ENCODE data around the gene SEC14L5. TPM values are rescaled to one million over a fixed set of nuclear protein-coding genes. Genes with fewer than 3 reads are reported as not detected.

The SEC14L5 gene
- total RNA-seq, 1 experiment from 2014 or later: 2.3 TPM

DNA sequence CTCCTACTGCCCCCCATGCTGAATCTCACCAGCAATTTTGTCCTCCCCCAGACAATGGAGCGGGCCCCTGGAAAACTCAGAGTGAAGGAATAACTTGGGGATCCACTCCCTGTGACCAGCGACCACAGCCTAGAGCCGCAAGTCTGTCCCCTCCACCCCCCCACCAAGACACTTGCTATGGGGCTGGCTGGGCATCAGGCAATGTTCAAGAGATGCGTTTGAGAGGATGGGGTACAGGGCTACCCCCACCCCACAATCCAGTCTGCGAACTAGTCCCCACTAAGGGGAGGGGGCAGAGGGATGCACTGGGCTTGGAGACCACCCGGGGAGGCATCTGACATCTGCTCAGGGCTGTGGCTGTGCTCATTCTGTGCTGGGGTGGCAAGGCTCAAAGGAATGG is 23.5 kb upstream of the SEC14L5 start:
- H3K9me3 Mint-ChIP-seq: no peaks in the 10 kb centered on the region
- H3K27ac Mint-ChIP-seq: no peak overlapping the region
- ATAC-seq (no peak), DNase-seq (ENCODE audit: low spot score) (no peak)
- H3K4me3 Mint-ChIP-seq: peak overlapping the region; percentile 47
- POLR2A ChIA-PET: no interaction called here
- no peaks in the 10 kb centered on the region for H3K36me3 Mint-ChIP-seq
- TF ChIP-seq ATF1 (CRISPR knock-in tag; IDR thresholded peaks at IDR 0.05) (no peak), HMGA2 (CRISPR knock-in tag; IDR thresholded peaks at IDR 0.05) (no peak), GRHL2 (CRISPR knock-in tag; IDR thresholded peaks at IDR 0.05; ENCODE audit: insufficient replicate concordance, severe bottlenecking) (no peak), KAT7 (CRISPR knock-in tag; IDR thresholded peaks at IDR 0.05; ENCODE audit: borderline replicate concordance) (no peak), NFE2L1 (CRISPR knock-in tag; IDR thresholded peaks at IDR 0.05) (no peak), TEAD1 (CRISPR knock-in tag; IDR thresholded peaks at IDR 0.05) (no peak), TP53 (CRISPR knock-in tag; IDR thresholded peaks at IDR 0.05) (no peak), SMAD3 (CRISPR knock-in tag; IDR thresholded peaks at IDR 0.05; ENCODE audit: borderline replicate concordance) (no peak), ETV6 (CRISPR knock-in tag; IDR thresholded peaks at IDR 0.05) (no peak), NR3C1 (CRISPR knock-in tag; conservative IDR thresholded peaks at IDR 0.05; ENCODE audit: low read depth) (no peak), CBFB (CRISPR knock-in tag; IDR thresholded peaks at IDR 0.05; ENCODE audit: low read depth) (no peak), NFYB (CRISPR knock-in tag; conservative IDR thresholded peaks at IDR 0.05; ENCODE audit: low read depth) (no peak)
- TF ChIP-seq, protein P1, sequence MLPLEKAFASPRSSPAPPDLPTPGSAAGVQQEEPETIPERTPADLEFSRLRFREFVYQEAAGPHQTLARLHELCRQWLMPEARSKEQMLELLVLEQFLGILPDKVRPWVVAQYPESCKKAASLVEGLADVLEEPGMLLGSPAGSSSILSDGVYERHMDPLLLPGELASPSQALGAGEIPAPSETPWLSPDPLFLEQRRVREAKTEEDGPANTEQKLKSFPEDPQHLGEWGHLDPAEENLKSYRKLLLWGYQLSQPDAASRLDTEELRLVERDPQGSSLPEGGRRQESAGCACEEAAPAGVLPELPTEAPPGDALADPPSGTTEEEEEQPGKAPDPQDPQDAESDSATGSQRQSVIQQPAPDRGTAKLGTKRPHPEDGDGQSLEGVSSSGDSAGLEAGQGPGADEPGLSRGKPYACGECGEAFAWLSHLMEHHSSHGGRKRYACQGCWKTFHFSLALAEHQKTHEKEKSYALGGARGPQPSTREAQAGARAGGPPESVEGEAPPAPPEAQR (CRISPR knock-in tag; IDR thresholded peaks at IDR 0.05): no peak
- TF ChIP-seq, protein P2, sequence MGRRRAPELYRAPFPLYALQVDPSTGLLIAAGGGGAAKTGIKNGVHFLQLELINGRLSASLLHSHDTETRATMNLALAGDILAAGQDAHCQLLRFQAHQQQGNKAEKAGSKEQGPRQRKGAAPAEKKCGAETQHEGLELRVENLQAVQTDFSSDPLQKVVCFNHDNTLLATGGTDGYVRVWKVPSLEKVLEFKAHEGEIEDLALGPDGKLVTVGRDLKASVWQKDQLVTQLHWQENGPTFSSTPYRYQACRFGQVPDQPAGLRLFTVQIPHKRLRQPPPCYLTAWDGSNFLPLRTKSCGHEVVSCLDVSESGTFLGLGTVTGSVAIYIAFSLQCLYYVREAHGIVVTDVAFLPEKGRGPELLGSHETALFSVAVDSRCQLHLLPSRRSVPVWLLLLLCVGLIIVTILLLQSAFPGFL (CRISPR knock-in tag; IDR thresholded peaks at IDR 0.05; ENCODE audit: borderline replicate concordance): no peak
- TF ChIP-seq, protein P3, sequence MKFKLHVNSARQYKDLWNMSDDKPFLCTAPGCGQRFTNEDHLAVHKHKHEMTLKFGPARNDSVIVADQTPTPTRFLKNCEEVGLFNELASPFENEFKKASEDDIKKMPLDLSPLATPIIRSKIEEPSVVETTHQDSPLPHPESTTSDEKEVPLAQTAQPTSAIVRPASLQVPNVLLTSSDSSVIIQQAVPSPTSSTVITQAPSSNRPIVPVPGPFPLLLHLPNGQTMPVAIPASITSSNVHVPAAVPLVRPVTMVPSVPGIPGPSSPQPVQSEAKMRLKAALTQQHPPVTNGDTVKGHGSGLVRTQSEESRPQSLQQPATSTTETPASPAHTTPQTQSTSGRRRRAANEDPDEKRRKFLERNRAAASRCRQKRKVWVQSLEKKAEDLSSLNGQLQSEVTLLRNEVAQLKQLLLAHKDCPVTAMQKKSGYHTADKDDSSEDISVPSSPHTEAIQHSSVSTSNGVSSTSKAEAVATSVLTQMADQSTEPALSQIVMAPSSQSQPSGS (CRISPR knock-in tag; IDR thresholded peaks at IDR 0.05; ENCODE audit: borderline replicate concordance, low read depth): no peak
- TF ChIP-seq, protein P4, sequence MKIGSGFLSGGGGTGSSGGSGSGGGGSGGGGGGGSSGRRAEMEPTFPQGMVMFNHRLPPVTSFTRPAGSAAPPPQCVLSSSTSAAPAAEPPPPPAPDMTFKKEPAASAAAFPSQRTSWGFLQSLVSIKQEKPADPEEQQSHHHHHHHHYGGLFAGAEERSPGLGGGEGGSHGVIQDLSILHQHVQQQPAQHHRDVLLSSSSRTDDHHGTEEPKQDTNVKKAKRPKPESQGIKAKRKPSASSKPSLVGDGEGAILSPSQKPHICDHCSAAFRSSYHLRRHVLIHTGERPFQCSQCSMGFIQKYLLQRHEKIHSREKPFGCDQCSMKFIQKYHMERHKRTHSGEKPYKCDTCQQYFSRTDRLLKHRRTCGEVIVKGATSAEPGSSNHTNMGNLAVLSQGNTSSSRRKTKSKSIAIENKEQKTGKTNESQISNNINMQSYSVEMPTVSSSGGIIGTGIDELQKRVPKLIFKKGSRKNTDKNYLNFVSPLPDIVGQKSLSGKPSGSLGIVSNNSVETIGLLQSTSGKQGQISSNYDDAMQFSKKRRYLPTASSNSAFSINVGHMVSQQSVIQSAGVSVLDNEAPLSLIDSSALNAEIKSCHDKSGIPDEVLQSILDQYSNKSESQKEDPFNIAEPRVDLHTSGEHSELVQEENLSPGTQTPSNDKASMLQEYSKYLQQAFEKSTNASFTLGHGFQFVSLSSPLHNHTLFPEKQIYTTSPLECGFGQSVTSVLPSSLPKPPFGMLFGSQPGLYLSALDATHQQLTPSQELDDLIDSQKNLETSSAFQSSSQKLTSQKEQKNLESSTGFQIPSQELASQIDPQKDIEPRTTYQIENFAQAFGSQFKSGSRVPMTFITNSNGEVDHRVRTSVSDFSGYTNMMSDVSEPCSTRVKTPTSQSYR (CRISPR knock-in tag; IDR thresholded peaks at IDR 0.05): no peak
- H3K4me1 Mint-ChIP-seq: peaks cover 7% of the 10 kb centered on the region
- CTCF ChIA-PET: interaction anchor here (1.5 to 2.1 kb wide), 3 partner anchors 16 to 284 kb away, joined by 4 to 6 read pairs (median 4); no protein-coding TSS in a partner anchor
- H3K27me3 Mint-ChIP-seq (ENCODE audit: low read depth): peaks cover 6% of the 10 kb centered on the region

DNA sequence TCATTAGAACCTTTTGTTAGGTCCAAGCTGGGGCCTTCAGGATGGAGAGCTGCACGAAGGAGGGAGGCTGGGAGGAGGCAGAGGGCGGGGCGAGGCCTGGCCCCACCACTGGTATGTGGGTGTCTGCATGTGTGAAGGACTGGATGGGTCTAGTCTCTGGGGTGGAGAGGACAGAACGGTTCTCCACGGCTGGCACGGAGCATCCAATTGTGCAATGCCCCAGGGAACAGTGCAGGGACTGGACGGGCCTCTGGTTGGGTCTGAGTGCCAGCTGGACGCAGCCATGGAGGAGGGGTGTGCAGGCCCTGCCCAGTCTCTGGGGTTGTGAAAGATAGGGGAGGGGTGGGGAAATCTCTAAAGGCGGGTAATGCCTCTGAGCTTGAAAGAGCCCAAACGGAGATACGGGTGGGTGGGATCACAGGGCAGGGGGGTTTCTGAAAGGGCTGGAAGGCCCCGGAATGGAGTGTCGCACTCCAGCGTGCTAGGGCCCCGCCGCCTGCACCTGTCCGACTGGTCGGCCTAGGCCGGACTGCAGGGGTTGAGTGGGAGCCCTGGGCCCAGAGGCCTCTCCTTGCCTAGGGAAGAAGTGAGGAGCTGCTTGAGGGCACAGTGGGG is 22.8 kb upstream of the SEC14L5 start:
- POLR2A ChIA-PET: interaction anchor here (0.9 to 1.3 kb wide), 3 partner anchors 12 to 88 kb away, joined by 3 to 4 read pairs (median 4); partner anchors contain the start of genes GLYR1 and UBN1
- peak overlapping the region; percentile 36; the same call in 1 of the 2 replicates for H3K27ac Mint-ChIP-seq
- CTCF ChIA-PET: interaction anchor here (1.1 to 2.9 kb wide), 13 partner anchors 9 to 201 kb away, joined by 3 to 22 read pairs (median 6); partner anchors contain the start of genes DNAAF8 and SEC14L5
- ATAC-seq (no peak), DNase-seq (ENCODE audit: low spot score) (no peak)
- H3K9me3 Mint-ChIP-seq: no peaks in the 10 kb centered on the region
- peaks cover 6% of the 10 kb centered on the region for H3K27me3 Mint-ChIP-seq (ENCODE audit: low read depth)
- peaks cover 7% of the 10 kb centered on the region for H3K4me1 Mint-ChIP-seq
- peak overlapping the region; percentile 89 for H3K4me3 Mint-ChIP-seq
- no peaks in the 10 kb centered on the region for H3K36me3 Mint-ChIP-seq
- TF ChIP-seq NFE2L1 (CRISPR knock-in tag; IDR thresholded peaks at IDR 0.05) (no peak), ZNF121 (CRISPR knock-in tag; IDR thresholded peaks at IDR 0.05) (no peak), ELF4 (CRISPR knock-in tag; IDR thresholded peaks at IDR 0.05; ENCODE audit: low read depth) (no peak), CBFB (CRISPR knock-in tag; IDR thresholded peaks at IDR 0.05; ENCODE audit: low read depth) (no peak)
- TF ChIP-seq, protein P5, sequence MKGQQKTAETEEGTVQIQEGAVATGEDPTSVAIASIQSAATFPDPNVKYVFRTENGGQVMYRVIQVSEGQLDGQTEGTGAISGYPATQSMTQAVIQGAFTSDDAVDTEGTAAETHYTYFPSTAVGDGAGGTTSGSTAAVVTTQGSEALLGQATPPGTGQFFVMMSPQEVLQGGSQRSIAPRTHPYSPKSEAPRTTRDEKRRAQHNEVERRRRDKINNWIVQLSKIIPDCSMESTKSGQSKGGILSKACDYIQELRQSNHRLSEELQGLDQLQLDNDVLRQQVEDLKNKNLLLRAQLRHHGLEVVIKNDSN (CRISPR knock-in tag; IDR thresholded peaks at IDR 0.05): no peak
- TF ChIP-seq, protein P6, sequence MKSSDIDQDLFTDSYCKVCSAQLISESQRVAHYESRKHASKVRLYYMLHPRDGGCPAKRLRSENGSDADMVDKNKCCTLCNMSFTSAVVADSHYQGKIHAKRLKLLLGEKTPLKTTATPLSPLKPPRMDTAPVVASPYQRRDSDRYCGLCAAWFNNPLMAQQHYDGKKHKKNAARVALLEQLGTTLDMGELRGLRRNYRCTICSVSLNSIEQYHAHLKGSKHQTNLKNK (CRISPR knock-in tag; IDR thresholded peaks at IDR 0.05): no peak
- TF ChIP-seq, protein P7, sequence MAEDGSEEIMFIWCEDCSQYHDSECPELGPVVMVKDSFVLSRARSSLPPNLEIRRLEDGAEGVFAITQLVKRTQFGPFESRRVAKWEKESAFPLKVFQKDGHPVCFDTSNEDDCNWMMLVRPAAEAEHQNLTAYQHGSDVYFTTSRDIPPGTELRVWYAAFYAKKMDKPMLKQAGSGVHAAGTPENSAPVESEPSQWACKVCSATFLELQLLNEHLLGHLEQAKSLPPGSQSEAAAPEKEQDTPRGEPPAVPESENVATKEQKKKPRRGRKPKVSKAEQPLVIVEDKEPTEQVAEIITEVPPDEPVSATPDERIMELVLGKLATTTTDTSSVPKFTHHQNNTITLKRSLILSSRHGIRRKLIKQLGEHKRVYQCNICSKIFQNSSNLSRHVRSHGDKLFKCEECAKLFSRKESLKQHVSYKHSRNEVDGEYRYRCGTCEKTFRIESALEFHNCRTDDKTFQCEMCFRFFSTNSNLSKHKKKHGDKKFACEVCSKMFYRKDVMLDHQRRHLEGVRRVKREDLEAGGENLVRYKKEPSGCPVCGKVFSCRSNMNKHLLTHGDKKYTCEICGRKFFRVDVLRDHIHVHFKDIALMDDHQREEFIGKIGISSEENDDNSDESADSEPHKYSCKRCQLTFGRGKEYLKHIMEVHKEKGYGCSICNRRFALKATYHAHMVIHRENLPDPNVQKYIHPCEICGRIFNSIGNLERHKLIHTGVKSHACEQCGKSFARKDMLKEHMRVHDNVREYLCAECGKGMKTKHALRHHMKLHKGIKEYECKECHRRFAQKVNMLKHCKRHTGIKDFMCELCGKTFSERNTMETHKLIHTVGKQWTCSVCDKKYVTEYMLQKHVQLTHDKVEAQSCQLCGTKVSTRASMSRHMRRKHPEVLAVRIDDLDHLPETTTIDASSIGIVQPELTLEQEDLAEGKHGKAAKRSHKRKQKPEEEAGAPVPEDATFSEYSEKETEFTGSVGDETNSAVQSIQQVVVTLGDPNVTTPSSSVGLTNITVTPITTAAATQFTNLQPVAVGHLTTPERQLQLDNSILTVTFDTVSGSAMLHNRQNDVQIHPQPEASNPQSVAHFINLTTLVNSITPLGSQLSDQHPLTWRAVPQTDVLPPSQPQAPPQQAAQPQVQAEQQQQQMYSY (CRISPR knock-in tag; IDR thresholded peaks at IDR 0.05): no peak
